HepG2 (cell line): ENCODE measurements around the gene TXN2. TPM values are rescaled to one million over a fixed set of nuclear protein-coding genes. Genes with fewer than 3 reads are reported as not detected.

Source experiments
- AKNA ChIP-seq: sonication (generic); formaldehyde crosslinking; IDR thresholded peaks from 2 replicates; pipeline ENCODE4 v1.4.0; 2020; ENCODE audit warnings: missing genetic modification reagents, borderline replicate concordance
- ATF4 ChIP-seq, 2 experiments: fragments of 450-650 bp in 1 of 2; sonication (generic) in 1 of 2; formaldehyde crosslinking; IDR thresholded peaks; 2 replicates each; pipeline versions ENCODE4 v1.5.0 to v1.8.0; 2020 to 2022; ENCODE audit warnings: mild to moderate bottlenecking in 1 of 2, missing genetic modification reagents in 1 of 2
- BORCS8-MEF2B ChIP-seq: sonication (generic); formaldehyde crosslinking; IDR thresholded peaks from 2 replicates; pipeline ENCODE4 v1.8.0; 2022; ENCODE audit warnings: mild to moderate bottlenecking, missing genetic modification reagents
- FOSL2 ChIP-seq: sonication (generic); formaldehyde crosslinking; IDR thresholded peaks from 2 replicates; pipeline ENCODE4 v1.4.0; 2020; ENCODE audit warnings: missing genetic modification reagents
- HMGXB4 ChIP-seq, 2 experiments: sonication (generic) in 1 of 2; formaldehyde crosslinking in 1 of 2; IDR thresholded peaks; 2 replicates each; pipeline versions ENCODE4 v1.4.0 to v1.6.1; 2018 to 2020; ENCODE audit warnings: missing genetic modification reagents in 2 of 2, borderline replicate concordance in 1 of 2, low read depth in 1 of 2, mild to moderate bottlenecking in 1 of 2, missing biosample characterization in 1 of 2
- KLF12 ChIP-seq: sonication (generic); formaldehyde crosslinking; IDR thresholded peaks from 2 replicates; pipeline ENCODE4 v1.4.0; 2020; ENCODE audit warnings: missing genetic modification reagents, borderline replicate concordance
- RFX5 ChIP-seq: IDR thresholded peaks from 2 replicates; pipeline ENCODE4 v1.6.1; 2011; ENCODE audit warnings: low read depth, low read length, improper control_type of control experiment
- RFXAP ChIP-seq: sonication (generic); formaldehyde crosslinking; IDR thresholded peaks from 2 replicates; pipeline ENCODE4 v1.4.0; 2020; ENCODE audit warnings: missing genetic modification reagents, borderline replicate concordance
- THAP11 ChIP-seq: IDR thresholded peaks from 2 replicates; pipeline ENCODE4 v1.6.1; 2016; ENCODE audit warnings: missing biosample characterization, missing genetic modification reagents
- ZNF512B ChIP-seq: sonication (generic); formaldehyde crosslinking; IDR thresholded peaks from 2 replicates; pipeline ENCODE4 v1.5.1; 2020; ENCODE audit warnings: missing genetic modification reagents, mild to moderate bottlenecking, borderline replicate concordance
- ZNF574 ChIP-seq: sonication (generic); formaldehyde crosslinking; IDR thresholded peaks from 2 replicates; pipeline ENCODE4 v1.4.0; 2020; ENCODE audit warnings: missing genetic modification reagents
- ZNF598 ChIP-seq: sonication (generic); formaldehyde crosslinking; IDR thresholded peaks from 2 replicates; pipeline ENCODE4 v1.5.1; 2020; ENCODE audit warnings: mild to moderate bottlenecking, missing genetic modification reagents, borderline replicate concordance
- ZSCAN31 ChIP-seq: sonication (generic); formaldehyde crosslinking; IDR thresholded peaks from 2 replicates; pipeline ENCODE4 v1.5.0; 2020; ENCODE audit warnings: low read depth, mild to moderate bottlenecking, missing genetic modification reagents
- polyA plus RNA-seq, 8 experiments: library from polyadenylated mRNA; depleted of rRNA in 3 of 8; stranded (reverse) in 7 of 8; unstranded in 1 of 8; fragments of >200 nt; fragmentation: Illumina TruSeq in 4 of 8; extraction: Trizol in 4 of 8; gene quantifications; 2 replicates each; pipeline versions ENCODE4 v1.2.1 to v1.2.3, GENCODE V29; 2011 to 2016; ENCODE audit warnings: low read depth in 4 of 8, missing spikeins in 1 of 8, mixed read lengths in 1 of 8; ENCODE audit not compliant: insufficient read depth in 1 of 8
- total RNA-seq, 5 experiments: library from RNA; depleted of rRNA; stranded (reverse); fragments of >200 nt; fragmentation: Illumina TruSeq; extraction: Trizol; gene quantifications; 2 replicates each; pipeline ENCODE4 v1.2.3, GENCODE V29; 2016; ENCODE audit warnings: low read depth in 1 of 5

Gene TXN2
- total and polyA plus RNA-seq, 2 of the 13 experiments (the other 11 are each of a cell fraction or from before 2014, with no cell fraction given) = 41.4 to 109 TPM

GRCh38 chr22:36470162-36470993 is 11.1 kb downstream of the TXN2 start (continued):
- peak; percentile 41; the same call in 1 of the 2 replicates for TF ChIP-seq FOSL2 (CRISPR knock-in tag)
- TF ChIP-seq THAP11 (CRISPR knock-in tag) = 0 out of 2 replicates have a peak, but pooled peaks have one; percentile 39
- TF ChIP-seq ZSCAN31 (CRISPR knock-in tag) = no peak
- TF ChIP-seq KLF12 (CRISPR knock-in tag) = no peak
- peak; percentile 61; the same call in 1 of the 2 replicates for TF ChIP-seq BORCS8-MEF2B (CRISPR knock-in tag)
- 0 out of 2 replicates have a peak, but pooled peaks have one; percentile 43 for TF ChIP-seq ZNF512B (CRISPR knock-in tag)
- TF ChIP-seq RFXAP (CRISPR knock-in tag) = peak; percentile 38; the same call in 1 of the 2 replicates
- TF ChIP-seq ZNF598 (CRISPR knock-in tag) = peak; percentile 58; the same call in 1 of the 2 replicates
- TF ChIP-seq ZNF574 (CRISPR knock-in tag) = 0 out of 2 replicates have a peak, but pooled peaks have one; percentile 22
- TF ChIP-seq AKNA (CRISPR knock-in tag) = no peak
- TF ChIP-seq ATF4 (CRISPR knock-in tag; IDR thresholded peaks at IDR 0.05) = no peak
- peak in 1 of 2 experiments; percentile 49; a peak in 1 of 4 replicates for TF ChIP-seq HMGXB4 (CRISPR knock-in tag; IDR thresholded peaks at IDR 0.05; ENCODE audit: borderline replicate concordance in 1 of 2, low read depth in 1 of 2)
- TF ChIP-seq RFX5 = peak; percentile 73
